NCI-H187 (cell line): ENCODE measurements around the gene TUBA8.
"Not testable (repeated sequence)": the region's sequence is repeated elsewhere in the genome, so short reads cannot be mapped to it uniquely, and the experiment has no call there.

Experiments
- DNase-seq, 2 experiments: peaks; one replicate each; lab custom pipeline; 2025; lab: John Stamatoyannopoulos, UW

The TUBA8 gene

GRCh38 chr22:18110194-18110953, at the start of gene TUBA8:
TUBA8 (plus strand) TSS chr22:18110809; CDS start chr22:18110866, 57 bp downstream.
- DNase-seq = no peak

- no peak for DNase-seq
Measured at GRCh38 chr22:18062421-18062820, 48.2 kb upstream of the TUBA8 start.

GRCh38 chr22:18063306-18063705, 47.3 kb upstream of the TUBA8 start:
- no peak for DNase-seq

DNA sequence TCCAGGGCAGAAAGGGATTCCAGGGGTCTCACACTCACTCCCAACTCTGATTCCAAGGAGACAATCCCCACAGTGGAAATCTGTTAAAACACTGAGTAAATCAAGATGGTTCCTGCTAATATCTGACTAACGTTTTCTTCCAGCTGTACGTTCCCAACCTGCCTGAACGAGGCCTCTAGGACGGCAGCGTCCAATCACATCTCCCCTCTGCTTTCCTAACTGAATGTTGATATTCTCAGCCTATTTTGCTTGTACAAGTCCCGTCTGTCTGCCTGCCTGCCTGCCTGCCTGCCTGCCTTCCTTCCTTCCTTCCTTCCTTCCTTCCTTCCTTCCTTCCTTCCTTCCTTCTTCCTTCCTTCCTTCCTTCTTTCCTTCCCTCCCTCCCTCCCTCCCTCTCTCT, 46.9 kb upstream of the TUBA8 start:
- not testable (repeated sequence) for DNase-seq

- no peak for DNase-seq
Measured at GRCh38 chr22:18064636-18065035, 46.0 kb upstream of the TUBA8 start.

DNA sequence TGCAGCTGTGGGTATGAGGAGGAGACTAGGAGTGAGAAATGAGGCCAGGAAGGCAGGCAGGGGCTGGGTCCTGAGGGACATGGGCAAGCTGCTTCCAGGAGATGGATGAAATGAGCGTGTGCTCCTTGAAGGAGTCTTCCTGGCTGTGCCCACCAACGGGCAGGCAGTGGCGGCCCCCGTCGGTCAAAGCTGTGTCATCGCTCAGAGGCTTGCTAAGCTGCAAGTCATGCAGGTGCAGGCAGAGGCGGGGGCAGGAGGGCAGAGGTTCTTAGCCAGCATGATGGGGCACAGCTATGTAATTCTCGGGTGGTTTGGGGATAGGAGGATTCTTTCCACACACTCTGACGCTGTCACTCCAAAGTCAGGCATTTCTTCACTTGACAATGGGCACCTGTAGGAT, 45.4 kb upstream of the TUBA8 start:
- no peak for DNase-seq

- DNase-seq = no peak
Measured at GRCh38 chr22:18066181-18066859, 44.3 kb upstream of the TUBA8 start.

- no peak for DNase-seq
Measured at GRCh38 chr22:18067121-18067520, 43.5 kb upstream of the TUBA8 start.

DNA sequence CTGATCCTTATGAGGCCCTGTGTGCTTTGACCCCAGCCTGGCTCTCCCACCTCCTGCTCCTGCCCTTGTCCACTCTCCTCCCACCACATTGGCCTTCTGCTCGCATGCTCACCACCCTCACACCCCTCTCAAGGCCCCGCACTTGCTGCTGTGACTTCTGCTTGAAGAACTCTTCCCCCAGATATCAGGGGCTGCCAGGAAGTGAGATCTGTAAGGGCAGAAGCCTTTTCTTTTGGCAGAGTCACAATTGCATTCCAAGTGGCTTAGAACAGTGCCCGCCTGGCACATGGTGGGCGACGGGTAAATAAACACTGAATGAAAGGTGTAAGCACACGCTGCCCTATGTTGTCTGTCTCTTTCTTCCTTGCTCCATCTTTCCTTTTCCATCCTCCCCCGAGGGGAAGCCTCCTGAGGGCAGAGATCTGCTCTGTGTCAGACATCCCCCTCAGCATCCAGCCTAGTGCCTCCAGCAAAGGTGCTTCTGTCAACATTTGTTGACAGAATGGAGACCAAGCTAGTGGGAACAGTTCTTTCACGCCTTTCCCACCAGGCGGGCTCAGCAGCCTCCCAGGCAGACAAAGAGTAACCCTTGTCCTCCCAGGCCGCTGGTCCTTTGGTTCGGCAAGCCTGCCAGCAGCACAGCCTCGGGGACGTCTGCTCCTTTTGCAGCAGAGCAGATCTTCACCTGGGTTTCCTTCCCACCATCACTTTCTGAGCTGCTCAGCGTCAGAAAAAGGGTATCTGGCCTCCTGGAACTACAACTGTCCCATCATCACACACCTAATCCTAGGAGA, 42.9 kb upstream of the TUBA8 start:
- no peak for DNase-seq

GRCh38 chr22:18068381-18068988, 42.1 kb upstream of the TUBA8 start:
- DNase-seq = no peak

- no peak for DNase-seq
Measured at GRCh38 chr22:18069041-18069440, 41.6 kb upstream of the TUBA8 start.

DNA sequence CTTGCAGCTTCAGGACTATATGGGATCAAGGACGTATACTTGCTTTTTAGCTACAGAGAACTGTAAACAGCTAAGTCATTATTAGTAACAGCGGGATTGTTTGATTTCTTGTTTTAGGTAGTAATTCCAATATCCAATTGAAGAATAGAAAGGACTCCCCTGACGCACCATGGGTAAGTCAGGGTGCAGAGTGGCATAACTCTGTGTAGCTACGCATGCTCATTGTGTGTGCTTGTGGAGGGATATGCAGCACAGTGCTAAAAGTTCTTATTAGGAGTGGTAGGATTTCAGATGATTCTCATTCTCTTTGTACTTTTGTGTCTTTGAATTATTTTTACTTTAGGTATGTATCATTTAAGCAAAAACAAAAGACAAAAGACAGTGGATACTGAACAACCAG, 40.6 kb upstream of the TUBA8 start:
- DNase-seq = no peak

- no peak for DNase-seq
Measured at GRCh38 chr22:18070556-18071306, 39.9 kb upstream of the TUBA8 start.

DNA sequence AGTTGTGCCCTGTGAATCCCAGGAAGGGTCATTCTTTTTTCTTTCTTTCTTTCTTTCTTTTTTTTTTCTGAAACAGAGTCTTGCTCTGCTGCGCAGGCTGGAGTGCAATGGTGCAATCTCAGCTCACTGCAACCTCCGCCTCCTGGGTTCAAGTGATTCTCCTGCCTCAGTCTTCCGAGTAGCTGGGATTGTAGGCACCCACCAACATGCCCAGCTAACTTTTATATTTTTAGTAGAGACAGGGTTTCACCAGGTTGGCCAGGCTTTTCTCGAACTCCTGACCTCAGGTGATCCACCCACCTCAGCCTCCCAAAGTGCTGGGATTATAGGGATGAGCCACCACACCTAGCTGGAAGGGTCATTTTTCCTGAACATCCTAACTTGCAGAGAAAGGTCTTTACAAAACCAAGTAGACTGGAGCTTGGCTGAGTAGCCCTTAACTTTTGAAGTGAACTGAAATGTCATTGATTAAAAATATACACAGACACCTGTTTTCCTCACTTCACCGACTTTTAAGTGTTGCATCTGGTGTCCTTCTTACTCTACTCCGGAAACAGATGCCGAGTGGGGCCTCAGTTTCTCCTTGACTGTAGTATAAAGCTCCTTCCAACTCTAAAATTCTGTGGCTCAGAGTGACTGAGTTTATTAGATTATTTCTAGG, 39.2 kb upstream of the TUBA8 start:
- DNase-seq = not testable (repeated sequence)

DNA sequence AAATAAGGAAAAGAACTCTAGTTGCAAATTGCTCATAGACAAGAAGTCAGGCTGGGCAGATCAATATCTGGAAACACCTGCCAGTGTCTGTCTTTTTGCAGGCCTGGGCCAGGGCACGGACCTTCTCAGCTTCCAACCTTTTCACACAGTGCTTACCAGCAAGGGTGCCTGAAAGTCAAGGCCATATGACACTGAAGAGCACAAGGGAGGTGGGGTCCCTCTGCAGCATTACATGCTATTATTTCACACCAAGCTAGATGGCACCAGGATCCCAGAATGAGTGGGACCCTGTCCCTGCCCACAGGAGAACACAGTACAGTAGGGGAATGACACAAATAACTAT, 38.7 kb upstream of the TUBA8 start:
- no peak for DNase-seq

DNA sequence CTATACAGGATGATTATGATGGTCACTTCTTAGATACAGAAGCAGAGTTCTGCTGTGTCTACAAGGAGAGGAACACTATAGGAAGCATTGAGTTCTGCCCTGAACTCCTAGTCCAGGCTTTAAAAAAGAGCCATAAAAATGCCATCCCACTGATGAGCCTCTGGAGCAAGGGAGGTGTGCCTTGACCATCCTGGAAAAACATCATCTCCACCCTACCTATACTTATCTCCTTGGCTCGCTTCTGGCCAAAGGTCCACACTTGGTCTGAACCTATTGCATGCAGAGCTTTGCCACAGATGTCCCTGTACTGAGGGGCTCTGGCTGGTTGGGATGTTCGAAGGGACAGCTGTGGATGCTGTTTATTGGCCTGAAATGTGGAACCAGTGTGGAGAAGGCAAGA, 37.1 kb upstream of the TUBA8 start:
- DNase-seq = no peak

- DNase-seq = not testable (repeated sequence)
Measured at GRCh38 chr22:18073927-18074326, 36.7 kb upstream of the TUBA8 start.

DNA sequence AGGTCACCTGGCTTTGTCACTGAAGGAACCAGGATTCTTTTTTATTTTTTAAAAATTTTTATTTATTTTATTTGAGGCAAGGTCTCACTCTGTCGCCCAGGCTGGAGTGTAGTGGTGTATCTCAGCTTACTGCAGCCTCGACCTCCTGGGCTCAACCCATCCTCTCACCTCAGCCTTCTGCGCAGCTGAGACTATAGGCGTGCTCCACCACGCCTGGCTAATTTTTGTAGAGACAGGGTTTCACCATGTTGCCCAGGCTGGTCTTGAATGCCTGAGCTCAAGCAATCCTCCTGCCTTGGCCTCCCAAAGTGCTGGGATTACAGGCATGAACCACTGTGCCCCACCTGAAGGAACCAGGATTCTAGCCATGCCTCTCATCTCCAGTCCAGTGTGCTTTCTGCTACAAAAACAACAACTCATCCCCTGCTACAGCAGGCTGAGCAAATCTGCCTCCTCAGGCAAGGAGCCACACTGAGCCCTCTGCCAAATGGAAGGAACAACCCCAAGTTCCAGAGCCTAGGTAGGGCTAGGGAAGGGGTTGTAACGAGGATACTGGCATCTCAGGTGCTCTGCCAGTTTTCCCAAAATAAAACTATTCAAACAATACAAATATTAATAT, 35.4 kb upstream of the TUBA8 start:
- DNase-seq = no peak

GRCh38 chr22:18075720-18076497, 34.7 kb upstream of the TUBA8 start:
- peak; percentile 15 to 19 for DNase-seq

DNA sequence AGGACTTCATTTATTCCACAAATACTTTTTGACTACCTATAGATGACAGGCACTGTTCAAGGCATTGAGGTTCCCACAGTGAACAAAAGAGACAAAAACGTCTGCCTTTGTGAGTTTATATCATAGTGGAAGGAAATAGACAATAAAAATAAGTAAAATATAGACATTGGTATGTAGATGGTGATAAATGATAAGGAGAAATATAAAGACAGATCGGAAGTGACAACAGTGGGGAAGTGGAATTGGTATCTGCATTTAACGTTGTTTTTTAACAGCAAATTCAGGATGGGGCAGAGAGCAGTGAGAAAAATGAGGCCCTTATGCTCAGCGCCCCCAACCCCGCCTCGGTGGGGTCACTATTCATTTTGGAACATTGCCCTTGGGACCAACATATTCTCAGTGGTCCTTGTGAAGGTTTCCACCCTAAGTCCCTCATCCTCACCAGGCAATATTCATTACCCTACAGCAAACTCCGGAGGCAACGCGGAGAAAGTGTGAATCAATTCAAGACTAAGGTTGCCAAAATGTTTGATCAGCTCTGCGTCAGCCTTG, 33.4 kb upstream of the TUBA8 start:
- no peak for DNase-seq
